ENCODE results near the gene EIF4G3. TPM values are rescaled to one million over a fixed set of nuclear protein-coding genes. Genes with fewer than 3 reads are reported as not detected.

EIF4G3 gene
- total and polyA plus RNA-seq, 9 of the 15 experiments (the other 6 are each of a cell fraction or from before 2014, with no cell fraction given), result 6.7 to 40.5 (median 32.1) TPM

GRCh38 chr1:20878799-20879198 is 297.9 kb downstream of the EIF4G3 start:
- Histone ChIP-seq H3K36me3 (ENCODE audit: control insufficient read depth, insufficient read depth, low read length) (peaks cover 16% of the 10 kb centered on the region; the same call in 2 of the 3 replicates), H3K27me3 (ENCODE audit: control insufficient read depth in 2 of 2, insufficient read depth in 2 of 2, low read length in 2 of 2) (no peaks in the 10 kb centered on the region), H3K9me3 (replicated peaks; ENCODE audit: control insufficient read depth, insufficient read depth, low read depth, low read length) (no peaks in the 10 kb centered on the region), H3K9ac (ENCODE audit: insufficient read depth in 1 of 2, low read depth in 2 of 2, low read length in 2 of 2) (no peak overlapping the region), H3K4me2 (ENCODE audit: insufficient read depth, low read length) (no peak overlapping the region), H2AFZ (ENCODE audit: low read depth, low read length) (no peak overlapping the region), H3K79me2 (ENCODE audit: control insufficient read depth, insufficient read depth, low read length) (no peaks in the 10 kb centered on the region), H3K9me1 (ENCODE audit: control insufficient read depth, insufficient read depth, low read length) (no peaks in the 10 kb centered on the region), H3K27ac (ENCODE audit: extremely low read depth, low read depth, low read length) (no peak overlapping the region), H3K4me3 (no peak overlapping the region), H4K20me1 (replicated peaks; ENCODE audit: control insufficient read depth, insufficient read depth, low read length) (no peaks in the 10 kb centered on the region), H3K4me1 (replicated peaks in 1 of 2; ENCODE audit: control insufficient read depth in 2 of 2, insufficient read depth in 2 of 2, low read length in 2 of 2) (no peaks in the 10 kb centered on the region)
- DNase-seq (ENCODE audit: extremely low read depth in 1 of 4, low spot score in 3 of 4) (no peak), ATAC-seq (no peak), FAIRE-seq (no peak)
- in situ Hi-C loops (cut with MboI) (no loop called here), intact Hi-C loops (cut with micrococcal nuclease) (no loop called here)
- WGBS (ENCODE audit: insufficient coverage, low coverage, missing lambda C conversion rate), result 82% methylated on average over 7 of the region's 7 CpGs
- CTCF ChIA-PET (ENCODE audit: low intra/inter-chr PET ratio), result no interaction called here
- TF ChIP-seq, protein P1, sequence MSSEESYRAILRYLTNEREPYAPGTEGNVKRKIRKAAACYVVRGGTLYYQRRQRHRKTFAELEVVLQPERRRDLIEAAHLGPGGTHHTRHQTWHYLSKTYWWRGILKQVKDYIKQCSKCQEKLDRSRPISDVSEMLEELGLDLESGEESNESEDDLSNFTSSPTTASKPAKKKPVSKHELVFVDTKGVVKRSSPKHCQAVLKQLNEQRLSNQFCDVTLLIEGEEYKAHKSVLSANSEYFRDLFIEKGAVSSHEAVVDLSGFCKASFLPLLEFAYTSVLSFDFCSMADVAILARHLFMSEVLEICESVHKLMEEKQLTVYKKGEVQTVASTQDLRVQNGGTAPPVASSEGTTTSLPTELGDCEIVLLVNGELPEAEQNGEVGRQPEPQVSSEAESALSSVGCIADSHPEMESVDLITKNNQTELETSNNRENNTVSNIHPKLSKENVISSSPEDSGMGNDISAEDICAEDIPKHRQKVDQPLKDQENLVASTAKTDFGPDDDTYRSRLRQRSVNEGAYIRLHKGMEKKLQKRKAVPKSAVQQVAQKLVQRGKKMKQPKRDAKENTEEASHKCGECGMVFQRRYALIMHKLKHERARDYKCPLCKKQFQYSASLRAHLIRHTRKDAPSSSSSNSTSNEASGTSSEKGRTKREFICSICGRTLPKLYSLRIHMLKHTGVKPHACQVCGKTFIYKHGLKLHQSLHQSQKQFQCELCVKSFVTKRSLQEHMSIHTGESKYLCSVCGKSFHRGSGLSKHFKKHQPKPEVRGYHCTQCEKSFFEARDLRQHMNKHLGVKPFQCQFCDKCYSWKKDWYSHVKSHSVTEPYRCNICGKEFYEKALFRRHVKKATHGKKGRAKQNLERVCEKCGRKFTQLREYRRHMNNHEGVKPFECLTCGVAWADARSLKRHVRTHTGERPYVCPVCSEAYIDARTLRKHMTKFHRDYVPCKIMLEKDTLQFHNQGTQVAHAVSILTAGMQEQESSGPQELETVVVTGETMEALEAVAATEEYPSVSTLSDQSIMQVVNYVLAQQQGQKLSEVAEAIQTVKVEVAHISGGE (CRISPR knock-in tag; IDR thresholded peaks at IDR 0.05), result peak in 1 of 3 experiments; percentile 25; a peak in 1 of 6 replicates
- TF ChIP-seq, protein P2, sequence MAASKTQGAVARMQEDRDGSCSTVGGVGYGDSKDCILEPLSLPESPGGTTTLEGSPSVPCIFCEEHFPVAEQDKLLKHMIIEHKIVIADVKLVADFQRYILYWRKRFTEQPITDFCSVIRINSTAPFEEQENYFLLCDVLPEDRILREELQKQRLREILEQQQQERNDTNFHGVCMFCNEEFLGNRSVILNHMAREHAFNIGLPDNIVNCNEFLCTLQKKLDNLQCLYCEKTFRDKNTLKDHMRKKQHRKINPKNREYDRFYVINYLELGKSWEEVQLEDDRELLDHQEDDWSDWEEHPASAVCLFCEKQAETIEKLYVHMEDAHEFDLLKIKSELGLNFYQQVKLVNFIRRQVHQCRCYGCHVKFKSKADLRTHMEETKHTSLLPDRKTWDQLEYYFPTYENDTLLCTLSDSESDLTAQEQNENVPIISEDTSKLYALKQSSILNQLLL (CRISPR knock-in tag; IDR thresholded peaks at IDR 0.05; ENCODE audit: borderline replicate concordance), result peak; percentile 58; the same call in 1 of the 2 replicates
- TF ChIP-seq ZC3H8 (IDR thresholded peaks at IDR 0.05), result no peak
- POLR2A ChIA-PET, result no interaction called here
- BruUV-seq (replicated peaks), result no TSS peak

Measured in K562 (cell line).